Measurements from ENCODE around the gene PTX4. TPM values are rescaled to one million over a fixed set of nuclear protein-coding genes. Genes with fewer than 3 reads are reported as not detected.
"Not testable (repeated sequence)": the region's sequence is repeated elsewhere in the genome, so short reads cannot be mapped to it uniquely, and the experiment has no call there.

PTX4 gene
- polyA plus RNA-seq, 3 donors, result 0.09 TPM; not detected in 2

GRCh38 chr16:1453316-1453715 is 35.4 kb downstream of the PTX4 start:
- DNase-seq (ENCODE audit: extremely low read depth in 1 of 11, low read depth in 9 of 11, low spot score in 4 of 11), result no peak

DNA sequence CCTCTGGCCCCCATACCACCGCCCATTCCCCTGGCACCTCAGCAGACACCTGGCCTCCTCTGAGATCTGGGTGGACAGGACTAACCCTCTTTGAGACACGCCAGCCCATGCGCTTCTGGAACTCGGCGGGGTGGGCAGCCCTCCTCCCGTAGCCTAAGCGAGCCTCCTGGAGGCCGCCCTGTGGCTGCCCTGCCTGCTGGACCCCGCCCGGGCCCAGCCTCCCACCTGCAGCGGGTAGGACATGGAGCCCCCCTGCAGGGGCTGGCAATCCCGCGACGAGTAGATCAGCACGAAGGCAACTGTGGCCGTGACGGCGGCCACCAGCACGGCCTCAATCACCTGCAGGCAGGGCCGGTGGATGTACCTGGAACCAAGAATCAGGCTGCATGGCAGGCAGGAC is 36.2 kb downstream of the PTX4 start:
- no peak for DNase-seq (ENCODE audit: extremely low read depth in 1 of 11, low read depth in 9 of 11, low spot score in 4 of 11)

DNA sequence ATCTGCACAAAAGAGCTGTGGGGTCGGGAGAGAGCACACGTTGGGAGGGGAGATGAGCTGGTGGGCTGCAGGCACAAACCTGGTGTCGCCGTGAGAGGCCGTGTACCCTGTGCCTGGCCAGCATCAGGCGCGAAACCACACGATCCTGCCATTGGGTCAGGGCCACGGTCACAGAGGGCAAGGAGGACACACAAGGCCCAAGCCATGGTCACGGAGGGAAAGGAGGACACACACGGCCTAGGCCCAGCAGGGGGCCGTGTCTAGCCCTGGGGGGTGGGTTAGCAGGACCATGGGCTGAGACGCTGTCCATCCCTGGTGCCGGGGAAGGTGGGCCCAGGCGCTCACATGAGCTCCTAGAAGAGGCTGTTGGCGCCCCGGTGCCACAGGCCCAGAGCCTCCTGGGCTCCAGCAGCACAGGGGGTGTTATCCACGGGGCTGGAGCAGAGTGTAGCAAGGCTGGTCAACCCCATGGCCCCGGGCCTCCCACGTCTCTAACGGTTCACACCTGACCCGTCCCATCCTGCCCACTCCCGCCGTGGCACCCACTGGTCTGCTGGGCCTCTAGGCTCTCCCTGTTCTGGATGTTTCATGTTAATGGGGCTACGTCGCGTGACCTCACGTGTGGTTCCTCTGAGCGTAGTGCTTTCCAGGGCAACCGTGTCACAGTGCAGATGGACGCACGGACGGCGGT is 36.9 kb downstream of the PTX4 start:
- DNase-seq (ENCODE audit: extremely low read depth in 1 of 11, low read depth in 9 of 11, low spot score in 4 of 11), result no peak

DNA sequence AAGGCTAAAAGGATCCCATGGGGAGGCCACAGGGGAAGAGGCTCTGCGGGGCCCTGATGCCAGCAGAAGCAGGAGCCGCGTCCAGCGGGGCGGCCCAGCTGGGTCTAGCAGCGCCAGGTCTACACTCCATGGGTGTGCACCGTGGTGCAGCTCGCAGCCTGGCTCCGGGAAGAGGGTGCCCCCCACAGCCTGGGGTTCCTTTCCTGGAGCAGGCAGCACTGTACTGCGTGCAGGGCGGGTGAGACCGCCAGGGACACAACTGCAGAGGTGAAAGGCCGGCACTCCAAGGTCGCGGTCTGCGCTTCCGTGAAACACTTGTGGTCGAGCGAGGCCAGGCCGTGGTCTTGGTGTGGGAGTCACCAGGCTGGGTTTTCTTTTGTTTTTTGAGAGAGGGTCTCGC is 37.9 kb downstream of the PTX4 start:
- DNase-seq (ENCODE audit: extremely low read depth in 1 of 11, low read depth in 9 of 11, low spot score in 4 of 11), result no peak

- no peak for DNase-seq (ENCODE audit: extremely low read depth in 1 of 11, low read depth in 9 of 11, low spot score in 4 of 11)
Observed at GRCh38 chr16:1450218-1450617, 38.5 kb downstream of the PTX4 start.

DNA sequence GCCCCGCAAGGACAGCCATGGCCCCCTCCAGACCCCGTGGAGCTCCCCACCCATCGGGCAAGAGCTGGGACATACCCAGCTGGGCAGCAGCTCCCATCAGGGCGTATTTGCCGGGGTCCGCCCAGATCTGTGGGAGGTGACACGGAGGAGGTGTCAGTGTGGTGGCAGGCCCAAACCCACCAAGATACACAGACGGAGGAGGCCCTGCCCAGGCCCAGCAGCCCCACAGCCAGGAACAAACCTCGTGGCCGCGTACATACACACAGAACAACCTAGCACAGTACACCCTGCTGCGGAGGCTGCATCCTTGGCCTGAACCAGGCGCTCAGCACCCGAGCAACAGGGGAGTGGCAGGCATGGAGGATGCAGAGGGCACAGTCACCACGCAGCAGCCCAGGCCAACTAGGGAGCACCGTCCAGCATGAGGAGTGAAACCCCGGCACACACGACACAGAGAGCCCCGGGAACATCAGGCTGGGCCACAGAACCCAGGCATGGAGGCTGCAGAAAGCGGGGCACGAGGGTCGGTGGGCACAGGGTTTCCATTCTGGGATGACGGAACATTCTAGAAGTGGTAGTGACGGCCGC is 39.4 kb downstream of the PTX4 start:
- DNase-seq (ENCODE audit: extremely low read depth in 1 of 11, low read depth in 9 of 11, low spot score in 4 of 11), result no peak

- DNase-seq (ENCODE audit: extremely low read depth in 1 of 11, low read depth in 9 of 11, low spot score in 4 of 11), result no peak
Observed at GRCh38 chr16:1448536-1449116, 40.1 kb downstream of the PTX4 start.

- DNase-seq (ENCODE audit: extremely low read depth in 1 of 11, low read depth in 9 of 11, low spot score in 4 of 11), result no peak
Observed at GRCh38 chr16:1447965-1448364, 40.8 kb downstream of the PTX4 start.

- no peak for DNase-seq (ENCODE audit: extremely low read depth in 1 of 11, low read depth in 9 of 11, low spot score in 4 of 11)
Observed at GRCh38 chr16:1446296-1447080, 42.3 kb downstream of the PTX4 start.

GRCh38 chr16:1445518-1446203 is 43.1 kb downstream of the PTX4 start:
- no peak for DNase-seq (ENCODE audit: extremely low read depth in 1 of 11, low read depth in 9 of 11, low spot score in 4 of 11)

DNA sequence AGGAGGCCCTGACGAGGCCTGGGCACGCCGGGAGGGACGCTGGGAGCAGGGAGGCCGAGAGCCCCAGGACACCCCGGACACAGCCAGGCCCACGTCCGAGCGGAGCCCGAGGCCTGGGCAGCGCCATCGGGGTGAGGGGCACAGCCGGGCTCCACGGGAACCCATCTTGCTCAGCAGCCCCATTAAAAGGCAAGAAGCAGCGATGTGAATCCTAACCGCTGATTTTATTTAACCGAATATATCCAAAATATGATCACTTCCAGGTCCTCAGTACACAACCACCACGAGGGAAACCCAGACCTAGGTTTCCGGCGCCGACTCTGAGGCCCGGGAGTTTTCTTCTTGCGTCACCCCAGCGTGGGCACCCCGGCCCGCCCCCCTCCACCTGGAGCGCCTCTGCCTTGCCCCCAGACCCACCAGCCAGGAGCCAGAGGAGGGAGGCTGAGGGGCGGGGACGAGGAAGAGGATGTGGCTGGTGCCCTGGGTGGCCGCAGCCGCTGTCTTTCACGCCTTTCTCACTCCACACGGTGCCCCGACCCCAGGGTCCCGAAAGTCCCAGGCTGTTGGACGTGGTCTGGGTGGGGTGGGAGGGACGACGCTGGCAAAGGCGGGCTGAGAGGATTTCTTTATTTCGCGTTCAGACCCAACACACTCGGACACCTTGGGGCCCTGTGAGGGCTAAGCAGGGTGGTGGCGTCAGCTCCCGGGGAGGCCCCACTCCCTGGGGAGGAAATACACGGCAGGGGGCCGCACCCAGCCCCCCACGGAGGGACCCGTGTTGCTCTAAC is 43.8 kb downstream of the PTX4 start:
- DNase-seq (ENCODE audit: extremely low read depth in 1 of 11, low read depth in 9 of 11, low spot score in 4 of 11), result no peak

GRCh38 chr16:1443980-1444729 is 44.6 kb downstream of the PTX4 start, which contains the start of gene CCDC154:
TSS of gene CCDC154 (minus strand) at chr16:1444556. CDS start at chr16:1444322, 234 bp downstream.
- DNase-seq (ENCODE audit: extremely low read depth in 1 of 11, low read depth in 9 of 11, low spot score in 4 of 11), result no peak

GRCh38 chr16:1443403-1443973 is 45.3 kb downstream of the PTX4 start:
- no peak for DNase-seq (ENCODE audit: extremely low read depth in 1 of 11, low read depth in 9 of 11, low spot score in 4 of 11)

DNA sequence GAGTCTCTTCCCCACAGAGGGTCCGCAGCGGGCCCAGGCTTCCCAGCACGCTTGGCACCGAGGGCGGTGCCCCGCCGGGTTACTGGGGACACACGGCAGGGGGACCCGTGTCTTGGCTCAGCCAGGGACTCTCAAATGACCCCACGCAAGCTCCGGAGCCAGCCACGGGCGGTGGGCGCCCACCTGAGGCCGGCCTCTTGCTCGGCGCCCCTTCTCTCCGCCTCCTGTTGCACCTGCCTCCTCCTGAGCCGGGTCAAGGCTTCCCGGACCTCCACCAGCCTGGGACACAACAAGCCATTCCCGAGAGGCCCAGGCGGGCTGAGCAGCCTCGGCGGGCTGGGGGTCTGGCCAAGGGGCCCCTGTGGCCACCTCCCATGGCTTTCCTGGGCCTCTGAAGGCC is 46.0 kb downstream of the PTX4 start:
- no peak for DNase-seq (ENCODE audit: extremely low read depth in 1 of 11, low read depth in 9 of 11, low spot score in 4 of 11)

DNA sequence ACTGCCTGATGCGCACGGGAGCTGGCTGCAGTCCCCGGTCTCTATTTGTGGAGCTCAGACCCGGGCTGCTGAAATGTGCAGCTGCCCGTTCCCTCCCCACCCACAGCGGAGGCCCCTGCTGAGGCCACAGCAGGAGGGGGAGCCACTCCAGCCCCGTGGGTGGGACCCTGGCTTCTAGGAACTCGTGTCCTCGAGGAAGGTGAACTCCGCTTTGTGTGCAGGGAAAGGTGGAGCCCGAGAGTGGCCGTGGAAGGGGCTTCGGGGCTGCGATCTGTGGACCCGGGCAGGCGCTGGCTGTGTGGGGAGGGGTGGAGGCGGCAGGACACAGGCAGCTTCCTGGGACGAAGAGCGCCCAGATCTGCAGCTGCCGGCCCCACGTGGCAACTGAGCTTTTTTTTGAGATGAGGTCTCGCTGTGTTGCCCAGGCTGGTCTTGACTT is 47.3 kb downstream of the PTX4 start:
- no peak for DNase-seq (ENCODE audit: extremely low read depth in 1 of 11, low read depth in 9 of 11, low spot score in 4 of 11)

DNA sequence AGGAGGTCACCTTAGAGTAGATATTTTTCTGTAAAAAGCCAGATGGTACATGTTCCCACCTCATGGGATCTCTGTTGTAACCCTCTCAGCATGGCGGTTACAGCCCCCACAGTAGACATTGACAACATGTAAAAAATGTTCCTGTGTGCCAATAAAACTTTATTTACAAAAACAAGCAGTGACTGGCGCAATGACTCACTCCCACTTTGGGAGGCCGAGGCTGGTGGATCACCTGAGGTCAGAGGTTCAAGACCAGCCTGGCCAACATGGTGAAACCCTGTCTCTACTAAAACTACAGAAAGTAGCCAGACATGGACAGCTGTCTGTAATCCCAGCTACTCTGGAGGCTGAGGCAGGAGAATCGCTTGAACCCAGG is 49.1 kb downstream of the PTX4 start:
- not testable (repeated sequence) for DNase-seq (ENCODE audit: extremely low read depth in 1 of 11, low read depth in 9 of 11, low spot score in 4 of 11)

- DNase-seq (ENCODE audit: extremely low read depth in 1 of 11, low read depth in 9 of 11, low spot score in 4 of 11), result no peak
Observed at GRCh38 chr16:1439058-1439698, 49.6 kb downstream of the PTX4 start.
